ENCODE measurements around the gene RB1.

Gene RB1

GRCh38 chr13:48263196-48263595, 40.4 kb upstream of the RB1 start:
- TF ChIP-seq CTCF (IDR thresholded peaks at IDR 0.05; ENCODE audit: borderline replicate concordance, extremely low read depth, low read length, poor library complexity, severe bottlenecking) (no peak), EZH2 (IDR thresholded peaks at IDR 0.05; ENCODE audit: borderline replicate concordance, low read depth, low read length, severe bottlenecking) (no peak)
- H3K9me3 ChIP-seq (ENCODE audit: insufficient read depth, low read length, severe bottlenecking) = no peaks in the 10 kb centered on the region
- no peak overlapping the region for H3K4me2 ChIP-seq (ENCODE audit: insufficient read depth, low read length)
- no peak for ATAC-seq (ENCODE audit: insufficient read depth, low read depth)
- no peak overlapping the region for H3K9ac ChIP-seq (ENCODE audit: low read depth, low read length)
- no peak overlapping the region for H3K4me3 ChIP-seq (ENCODE audit: low read depth in 1 of 2, low read length in 2 of 2)
- H3K27ac ChIP-seq (ENCODE audit: low read length) = no peak overlapping the region
- no peaks in the 10 kb centered on the region for H4K20me1 ChIP-seq (ENCODE audit: insufficient read depth, low read length)
- H3K36me3 ChIP-seq (ENCODE audit: insufficient read depth, low read length) = peaks cover 67% of the 10 kb centered on the region
- H3K27me3 ChIP-seq (ENCODE audit: insufficient read depth, low read length, poor library complexity) = no peaks in the 10 kb centered on the region
- no peaks in the 10 kb centered on the region for H3K79me2 ChIP-seq (ENCODE audit: insufficient read depth, low read length)
- H3K4me1 ChIP-seq (ENCODE audit: insufficient read depth, low read length) = no peaks in the 10 kb centered on the region
- no peak overlapping the region for H2AFZ ChIP-seq (ENCODE audit: low read depth, low read length)
- no peak for DNase-seq

- DNase-seq = no peak
- no peak overlapping the region for H3K27ac ChIP-seq (ENCODE audit: low read length)
- no peak overlapping the region for H3K4me2 ChIP-seq (ENCODE audit: insufficient read depth, low read length)
- H2AFZ ChIP-seq (ENCODE audit: low read depth, low read length) = no peak overlapping the region
- no peaks in the 10 kb centered on the region for H3K4me1 ChIP-seq (ENCODE audit: insufficient read depth, low read length)
- no peaks in the 10 kb centered on the region for H3K27me3 ChIP-seq (ENCODE audit: insufficient read depth, low read length, poor library complexity)
- H4K20me1 ChIP-seq (ENCODE audit: insufficient read depth, low read length) = no peaks in the 10 kb centered on the region
- no peaks in the 10 kb centered on the region for H3K79me2 ChIP-seq (ENCODE audit: insufficient read depth, low read length)
- no peak overlapping the region for H3K4me3 ChIP-seq (ENCODE audit: low read depth in 1 of 2, low read length in 2 of 2)
- H3K9me3 ChIP-seq (ENCODE audit: insufficient read depth, low read length, severe bottlenecking) = no peaks in the 10 kb centered on the region
- peaks cover 59% of the 10 kb centered on the region for H3K36me3 ChIP-seq (ENCODE audit: insufficient read depth, low read length)
- no peak for ATAC-seq (ENCODE audit: insufficient read depth, low read depth)
- H3K9ac ChIP-seq (ENCODE audit: low read depth, low read length) = no peak overlapping the region
- TF ChIP-seq CTCF (IDR thresholded peaks at IDR 0.05; ENCODE audit: borderline replicate concordance, extremely low read depth, low read length, poor library complexity, severe bottlenecking) (no peak), EZH2 (IDR thresholded peaks at IDR 0.05; ENCODE audit: borderline replicate concordance, low read depth, low read length, severe bottlenecking) (no peak)
Observed at GRCh38 chr13:48264058-48264457, 39.5 kb upstream of the RB1 start.

DNA sequence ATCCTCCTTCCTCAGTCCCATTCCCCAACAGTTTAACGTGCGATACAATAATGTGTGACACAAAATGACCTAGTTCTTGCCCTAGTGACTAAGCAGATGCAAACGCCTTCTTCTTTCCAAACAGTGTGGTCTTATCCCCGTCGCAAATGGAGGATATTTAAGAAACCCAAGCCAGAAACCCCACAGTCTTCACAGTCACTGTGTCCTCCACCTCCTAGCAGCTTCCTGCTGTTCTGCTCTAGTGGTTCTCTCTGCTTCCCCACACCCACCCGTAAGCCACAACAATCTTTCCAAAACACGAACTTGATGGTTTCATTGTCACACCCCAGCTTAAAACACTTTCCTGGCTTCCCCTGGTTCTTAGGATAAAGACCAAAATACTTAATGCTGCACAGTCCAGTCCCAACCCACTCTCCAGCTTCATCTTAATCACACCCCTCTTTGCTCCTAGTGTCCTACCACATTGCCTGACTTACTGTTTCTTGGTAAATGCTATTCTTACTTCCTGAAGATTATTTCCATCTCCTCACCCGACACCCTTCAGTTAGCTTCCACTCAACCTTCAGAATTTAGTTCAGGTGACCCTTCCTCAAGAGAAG, 38.2 kb upstream of the RB1 start:
- Histone ChIP-seq H3K27ac (ENCODE audit: low read length) (no peak overlapping the region), H3K36me3 (ENCODE audit: insufficient read depth, low read length) (peaks cover 59% of the 10 kb centered on the region), H3K27me3 (ENCODE audit: insufficient read depth, low read length, poor library complexity) (no peaks in the 10 kb centered on the region), H2AFZ (ENCODE audit: low read depth, low read length) (no peak overlapping the region), H3K4me1 (ENCODE audit: insufficient read depth, low read length) (no peaks in the 10 kb centered on the region), H3K79me2 (ENCODE audit: insufficient read depth, low read length) (no peaks in the 10 kb centered on the region), H4K20me1 (ENCODE audit: insufficient read depth, low read length) (no peaks in the 10 kb centered on the region), H3K4me2 (ENCODE audit: insufficient read depth, low read length) (no peak overlapping the region), H3K9ac (ENCODE audit: low read depth, low read length) (no peak overlapping the region), H3K9me3 (ENCODE audit: insufficient read depth, low read length, severe bottlenecking) (no peaks in the 10 kb centered on the region), H3K4me3 (ENCODE audit: low read depth in 1 of 2, low read length in 2 of 2) (no peak overlapping the region)
- no peak for TF ChIP-seq EZH2 (IDR thresholded peaks at IDR 0.05; ENCODE audit: borderline replicate concordance, low read depth, low read length, severe bottlenecking)
- no peak for TF ChIP-seq CTCF (IDR thresholded peaks at IDR 0.05; ENCODE audit: borderline replicate concordance, extremely low read depth, low read length, poor library complexity, severe bottlenecking)
- no peak for DNase-seq
- peak; percentile 33; the same call in 1 of the 3 replicates for ATAC-seq (ENCODE audit: insufficient read depth, low read depth)
